ENCODE data around the gene PGM2L1. TPM values are rescaled to one million over a fixed set of nuclear protein-coding genes. Genes with fewer than 3 reads are reported as not detected.

Gene PGM2L1
- total and polyA plus RNA-seq, 2 of the 13 experiments (the other 11 are each of a cell fraction or from before 2014, with no cell fraction given), result 0.57 to 1.2 TPM

DNA sequence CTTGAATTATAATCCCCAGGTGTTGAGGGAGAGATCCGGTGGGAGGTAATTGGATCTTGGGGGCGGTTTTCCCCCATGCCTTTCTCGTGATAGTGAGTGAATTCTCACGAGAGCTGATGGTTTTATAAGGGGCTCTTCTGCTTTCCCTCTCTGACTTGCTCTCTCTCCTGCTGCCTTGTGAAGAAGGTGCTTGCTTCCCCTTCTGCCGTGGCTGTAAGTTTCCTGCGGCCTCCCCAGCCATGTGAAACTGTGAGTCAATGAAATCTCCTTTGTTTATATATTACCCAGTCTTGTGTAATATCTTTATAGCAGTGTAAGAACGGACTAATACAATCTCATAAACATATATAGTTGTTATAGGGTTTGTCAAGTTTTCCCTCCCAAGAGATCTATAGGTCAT, 36.3 kb upstream of the PGM2L1 start:
- CTCF ChIA-PET (ENCODE audit: low intra/inter-chr PET ratio, low total read pairs), result no interaction called here
- in situ Hi-C loops (cut with HindIII; ENCODE audit: extremely low pct_ligation_motif_present, low pct_unique_long_range_greater_than_20kb), result no loop called here

DNA sequence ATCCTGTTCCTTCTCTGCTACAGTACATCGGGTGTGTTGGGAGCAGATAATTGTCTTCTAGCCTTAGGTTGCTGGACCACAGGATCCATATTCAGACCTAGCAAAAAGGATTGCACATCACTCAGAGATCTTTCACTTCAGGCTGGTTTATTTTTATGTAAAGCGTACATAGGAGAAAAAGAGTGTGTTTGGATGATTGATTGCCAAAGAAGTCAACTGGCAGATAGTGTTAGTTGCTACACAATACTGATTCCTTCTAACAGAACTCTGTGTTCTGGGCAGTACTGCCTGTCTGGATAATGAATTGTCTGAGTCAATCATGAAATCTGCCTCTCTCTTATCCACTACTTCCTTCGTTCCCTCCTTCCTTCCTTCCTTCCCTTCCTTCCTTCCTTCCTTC, 31.0 kb upstream of the PGM2L1 start:
- H3K27ac ChIP-seq (ENCODE audit: extremely low read length, insufficient read depth, low read length), result no peak overlapping the region
- CTCF ChIA-PET (ENCODE audit: low intra/inter-chr PET ratio, low total read pairs), result no interaction called here
- H3K27me3 ChIP-seq (ENCODE audit: control insufficient read depth in 1 of 2, insufficient read depth in 2 of 2, low read length in 2 of 2), result no peaks in the 10 kb centered on the region
- H3K4me1 ChIP-seq (ENCODE audit: insufficient read depth, low read length), result no peaks in the 10 kb centered on the region
- POLR2A ChIA-PET, result no interaction called here
- no peak for FAIRE-seq
- intact Hi-C loops (cut with micrococcal nuclease; ENCODE audit: unreplicated experiment) (no loop called here), in situ Hi-C loops (cut with HindIII; ENCODE audit: extremely low pct_ligation_motif_present, low pct_unique_long_range_greater_than_20kb) (no loop called here)
- no peaks in the 10 kb centered on the region for H3K36me3 ChIP-seq (replicated peaks in 1 of 2; ENCODE audit: control insufficient read depth in 1 of 2, insufficient read depth in 2 of 2, low read length in 2 of 2)
- no peak for TF ChIP-seq RXRA (CRISPR knock-in tag; IDR thresholded peaks at IDR 0.05)
- no peak for DNase-seq (ENCODE audit: low spot score)
- ATAC-seq, result no peak
- H3K4me3 ChIP-seq (replicated peaks in 1 of 3; ENCODE audit: insufficient read depth in 1 of 3, low read depth in 2 of 3, low read length in 3 of 3), result no peak overlapping the region
- no peaks in the 10 kb centered on the region for H4K20me1 ChIP-seq (ENCODE audit: insufficient read depth, low read length)
- no peak overlapping the region for H3K4me2 ChIP-seq (ENCODE audit: low read depth, low read length)
- no peak overlapping the region for H3K9ac ChIP-seq (ENCODE audit: insufficient read depth, low read depth, low read length)
- H2AFZ ChIP-seq (ENCODE audit: low read length), result no peak overlapping the region
- H3K79me2 ChIP-seq (ENCODE audit: insufficient read depth, low read length), result no peaks in the 10 kb centered on the region
- no TSS peak for BruUV-seq (replicated peaks)
- no peaks in the 10 kb centered on the region for H3K9me3 ChIP-seq (ENCODE audit: low read length)
- WGBS (ENCODE audit: low lambda C conversion rate), result 83% methylated on average over 2 of the region's 3 CpGs

More for the DNA sequence above, 36.3 kb upstream of the PGM2L1 start:
- Histone ChIP-seq H3K9me3 (ENCODE audit: low read length) (no peaks in the 10 kb centered on the region), H3K9ac (ENCODE audit: insufficient read depth, low read depth, low read length) (no peak overlapping the region), H3K27ac (ENCODE audit: extremely low read length, insufficient read depth, low read length) (no peak overlapping the region), H3K4me1 (ENCODE audit: insufficient read depth, low read length) (no peaks in the 10 kb centered on the region), H3K27me3 (ENCODE audit: control insufficient read depth in 1 of 2, insufficient read depth in 2 of 2, low read length in 2 of 2) (no peaks in the 10 kb centered on the region), H3K4me2 (ENCODE audit: low read depth, low read length) (no peak overlapping the region), H3K79me2 (ENCODE audit: insufficient read depth, low read length) (no peaks in the 10 kb centered on the region), H3K36me3 (replicated peaks in 1 of 2; ENCODE audit: control insufficient read depth in 1 of 2, insufficient read depth in 2 of 2, low read length in 2 of 2) (no peaks in the 10 kb centered on the region), H2AFZ (ENCODE audit: low read length) (no peak overlapping the region), H4K20me1 (ENCODE audit: insufficient read depth, low read length) (no peaks in the 10 kb centered on the region), H3K4me3 (replicated peaks in 1 of 3; ENCODE audit: insufficient read depth in 1 of 3, low read depth in 2 of 3, low read length in 3 of 3) (no peak overlapping the region)
- BruUV-seq (replicated peaks), result no TSS peak
- intact Hi-C loops (cut with micrococcal nuclease; ENCODE audit: unreplicated experiment), result no loop called here
- FAIRE-seq (no peak), DNase-seq (ENCODE audit: low spot score) (no peak), ATAC-seq (no peak)
- no peak for TF ChIP-seq ZNF30 (CRISPR knock-in tag; IDR thresholded peaks at IDR 0.05)
- no peak for TF ChIP-seq KLF16 (CRISPR knock-in tag; IDR thresholded peaks at IDR 0.05)
- no peak for TF ChIP-seq SIN3A (IDR thresholded peaks at IDR 0.05; ENCODE audit: borderline replicate concordance, low read depth, low read length)
- TF ChIP-seq RXRB (CRISPR knock-in tag; IDR thresholded peaks at IDR 0.05; ENCODE audit: borderline replicate concordance), result no peak
- TF ChIP-seq ZFP82 (CRISPR knock-in tag; IDR thresholded peaks at IDR 0.05; ENCODE audit: borderline replicate concordance), result no peak
- 1% methylated on average over 7 of the region's 7 CpGs for WGBS (ENCODE audit: low lambda C conversion rate)
- POLR2A ChIA-PET, result no interaction called here
